ENCODE results near the gene MRM3.

MRM3 gene

GRCh38 chr17:781805-782731 is at the start of gene MRM3, which contains the start of gene GLOD4:
Gene MRM3, plus strand, starts transcription at chr17:782353. Its CDS starts 26 bp downstream, at chr17:782379.
Gene GLOD4, minus strand, starts transcription at chr17:782280. Its CDS starts 25 bp downstream, at chr17:782255.
- H3K9me3 Mint-ChIP-seq: no peaks in the 10 kb centered on the region
- TF ChIP-seq, protein P1, sequence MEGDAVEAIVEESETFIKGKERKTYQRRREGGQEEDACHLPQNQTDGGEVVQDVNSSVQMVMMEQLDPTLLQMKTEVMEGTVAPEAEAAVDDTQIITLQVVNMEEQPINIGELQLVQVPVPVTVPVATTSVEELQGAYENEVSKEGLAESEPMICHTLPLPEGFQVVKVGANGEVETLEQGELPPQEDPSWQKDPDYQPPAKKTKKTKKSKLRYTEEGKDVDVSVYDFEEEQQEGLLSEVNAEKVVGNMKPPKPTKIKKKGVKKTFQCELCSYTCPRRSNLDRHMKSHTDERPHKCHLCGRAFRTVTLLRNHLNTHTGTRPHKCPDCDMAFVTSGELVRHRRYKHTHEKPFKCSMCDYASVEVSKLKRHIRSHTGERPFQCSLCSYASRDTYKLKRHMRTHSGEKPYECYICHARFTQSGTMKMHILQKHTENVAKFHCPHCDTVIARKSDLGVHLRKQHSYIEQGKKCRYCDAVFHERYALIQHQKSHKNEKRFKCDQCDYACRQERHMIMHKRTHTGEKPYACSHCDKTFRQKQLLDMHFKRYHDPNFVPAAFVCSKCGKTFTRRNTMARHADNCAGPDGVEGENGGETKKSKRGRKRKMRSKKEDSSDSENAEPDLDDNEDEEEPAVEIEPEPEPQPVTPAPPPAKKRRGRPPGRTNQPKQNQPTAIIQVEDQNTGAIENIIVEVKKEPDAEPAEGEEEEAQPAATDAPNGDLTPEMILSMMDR (IDR thresholded peaks at IDR 0.05): peak; percentile 28
- peaks cover 27% of the 10 kb centered on the region for H3K36me3 Mint-ChIP-seq (ENCODE audit: low read depth)
- no peaks in the 10 kb centered on the region for H3K27me3 Mint-ChIP-seq (ENCODE audit: low read depth, poor library complexity)
- H3K4me3 Mint-ChIP-seq: peak within 1 kb of the TSS; percentile 97
- peak; percentile 96 for DNase-seq
- H3K27ac Mint-ChIP-seq: peak within 1 kb of the TSS; percentile 99
- H3K4me1 Mint-ChIP-seq: peaks cover 35% of the 10 kb centered on the region

DNA sequence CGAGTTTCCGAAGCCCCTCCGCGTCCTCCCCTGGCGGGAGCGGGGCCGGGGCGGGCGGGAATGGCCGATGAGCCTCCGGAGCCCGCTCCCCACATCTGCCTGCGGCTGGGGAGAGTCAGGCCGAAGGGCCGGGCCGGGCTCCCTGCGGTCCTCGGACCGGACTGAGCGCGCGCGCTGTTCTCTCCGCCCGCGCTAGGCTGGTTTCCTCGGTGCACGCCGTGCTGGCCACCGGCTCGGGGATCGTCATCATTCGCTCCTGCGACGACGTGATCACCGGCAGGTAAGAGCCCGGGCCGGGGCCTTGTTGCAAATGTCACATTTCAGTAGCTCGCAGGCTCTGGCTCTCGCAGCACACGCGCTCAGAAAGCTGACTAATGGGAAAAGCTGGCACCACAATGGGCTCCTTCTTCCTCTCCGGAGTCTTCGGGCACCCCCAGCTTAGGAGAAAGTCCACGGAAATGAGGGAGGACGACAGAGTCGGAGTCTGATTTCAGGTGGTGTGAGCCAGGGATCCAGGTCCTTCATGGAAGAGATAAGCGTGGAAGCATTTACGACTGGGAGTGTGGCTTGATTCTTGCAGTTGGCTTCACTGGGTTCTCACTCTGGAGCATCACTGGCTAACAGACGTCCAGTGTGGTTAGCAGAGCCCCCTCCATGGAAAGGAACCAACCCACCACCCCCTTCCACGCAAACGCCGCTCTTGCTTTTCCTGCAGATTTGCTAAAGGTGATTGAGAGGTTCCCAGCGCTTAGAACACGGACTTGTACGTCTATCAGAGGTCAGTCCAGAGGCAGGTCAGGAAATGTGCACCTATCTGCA is 49.0 kb upstream of the MRM3 start:
- peak overlapping the region; percentile 31 for H3K27ac Mint-ChIP-seq
- H3K27me3 Mint-ChIP-seq (ENCODE audit: low read depth, poor library complexity): peaks cover 15% of the 10 kb centered on the region
- H3K4me1 Mint-ChIP-seq: peaks cover 29% of the 10 kb centered on the region
- H3K36me3 Mint-ChIP-seq (ENCODE audit: low read depth): peaks cover 37% of the 10 kb centered on the region
- peaks cover under 1% of the 10 kb centered on the region for H3K9me3 Mint-ChIP-seq
- DNase-seq: peak; percentile 62
- H3K4me3 Mint-ChIP-seq: peak overlapping the region; percentile 92
- TF ChIP-seq, protein P1 (IDR thresholded peaks at IDR 0.05): no peak

- Mint-ChIP-seq H3K27me3 (ENCODE audit: low read depth, poor library complexity) (peaks cover 15% of the 10 kb centered on the region), H3K4me1 (peaks cover 29% of the 10 kb centered on the region), H3K36me3 (ENCODE audit: low read depth) (peaks cover 43% of the 10 kb centered on the region), H3K4me3 (peak overlapping the region; percentile 92), H3K9me3 (no peaks in the 10 kb centered on the region), H3K27ac (peak overlapping the region; percentile 31)
- TF ChIP-seq, protein P1 (IDR thresholded peaks at IDR 0.05): no peak
- DNase-seq: no peak
Observed at GRCh38 chr17:733743-734142, 48.4 kb upstream of the MRM3 start.

DNA sequence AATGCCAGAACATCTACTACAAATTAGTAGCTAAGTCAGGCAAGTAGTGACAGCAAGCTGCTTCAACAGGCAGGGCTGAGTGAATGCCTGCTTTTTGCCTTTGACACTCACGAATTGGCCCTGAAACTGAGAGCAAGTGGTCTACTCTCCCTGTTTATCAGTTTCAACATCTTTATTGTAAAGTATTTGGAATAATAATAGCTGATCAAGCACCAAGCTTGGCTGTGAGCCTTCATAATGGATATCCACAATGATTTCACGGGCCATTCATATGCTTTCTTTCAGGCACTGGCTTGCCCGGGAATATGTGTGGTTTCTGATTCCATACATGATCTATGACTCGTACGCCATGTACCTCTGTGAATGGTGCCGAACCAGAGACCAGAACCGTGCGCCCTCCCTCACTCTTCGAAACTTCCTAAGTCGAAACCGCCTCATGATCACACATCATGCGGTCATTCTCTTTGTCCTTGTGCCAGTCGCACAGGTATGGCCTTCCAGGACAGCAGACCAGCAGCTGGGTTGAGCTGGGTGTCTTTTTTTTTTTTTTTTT is 44.5 kb upstream of the MRM3 start:
- no peak for DNase-seq
- TF ChIP-seq, protein P1 (IDR thresholded peaks at IDR 0.05): no peak
- Mint-ChIP-seq H3K4me3 (no peak overlapping the region), H3K4me1 (peaks cover 15% of the 10 kb centered on the region), H3K27me3 (ENCODE audit: low read depth, poor library complexity) (peaks cover 7% of the 10 kb centered on the region), H3K9me3 (no peaks in the 10 kb centered on the region), H3K36me3 (ENCODE audit: low read depth) (peaks cover 71% of the 10 kb centered on the region), H3K27ac (no peak overlapping the region)

DNA sequence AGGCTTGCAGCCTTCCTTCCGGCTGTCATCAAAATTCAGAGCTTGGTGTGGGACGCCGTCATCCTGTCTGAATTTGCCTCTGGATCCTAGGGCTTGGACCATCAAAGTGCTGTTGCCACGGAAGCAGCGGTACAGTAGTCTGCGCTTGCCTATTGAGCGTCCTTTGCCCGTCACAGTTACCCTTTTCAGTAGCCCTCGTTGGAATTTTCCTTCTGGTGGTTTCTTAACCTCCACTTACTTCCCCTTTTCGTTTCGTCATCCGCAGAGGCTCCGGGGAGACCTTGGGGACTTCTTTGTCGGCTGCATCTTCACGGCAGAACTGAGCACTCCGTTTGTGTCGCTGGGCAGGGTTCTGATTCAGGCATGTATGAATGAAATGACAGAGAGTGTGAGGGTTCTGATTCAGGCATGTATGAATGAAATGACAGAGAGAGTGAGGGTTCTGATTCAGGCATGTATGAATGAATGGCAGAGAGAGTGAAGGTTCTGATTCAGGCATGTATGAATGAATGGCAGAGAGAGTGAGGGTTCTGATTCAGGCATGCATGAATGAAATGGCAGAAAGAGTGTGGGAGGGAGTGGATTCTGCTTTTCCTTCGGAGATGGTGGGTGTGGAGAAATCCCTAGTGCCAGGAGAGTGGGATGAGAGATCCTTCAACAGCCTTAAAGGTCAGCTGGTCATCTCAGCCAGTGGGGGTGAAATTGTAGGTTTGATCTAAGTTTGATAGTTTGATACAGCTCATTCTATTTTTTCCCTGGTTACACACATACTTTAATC is 41.7 kb upstream of the MRM3 start:
- Mint-ChIP-seq H3K9me3 (no peaks in the 10 kb centered on the region), H3K27ac (peak overlapping the region; percentile 46), H3K4me3 (no peak overlapping the region), H3K27me3 (ENCODE audit: low read depth, poor library complexity) (peaks cover 3% of the 10 kb centered on the region), H3K4me1 (no peaks in the 10 kb centered on the region), H3K36me3 (ENCODE audit: low read depth) (peaks cover 88% of the 10 kb centered on the region)
- TF ChIP-seq, protein P1 (IDR thresholded peaks at IDR 0.05): no peak
- no peak for DNase-seq

Measured in nephron progenitor cell (in vitro differentiated cells).